ENCODE data around the gene HOPX.

The HOPX gene

DNA sequence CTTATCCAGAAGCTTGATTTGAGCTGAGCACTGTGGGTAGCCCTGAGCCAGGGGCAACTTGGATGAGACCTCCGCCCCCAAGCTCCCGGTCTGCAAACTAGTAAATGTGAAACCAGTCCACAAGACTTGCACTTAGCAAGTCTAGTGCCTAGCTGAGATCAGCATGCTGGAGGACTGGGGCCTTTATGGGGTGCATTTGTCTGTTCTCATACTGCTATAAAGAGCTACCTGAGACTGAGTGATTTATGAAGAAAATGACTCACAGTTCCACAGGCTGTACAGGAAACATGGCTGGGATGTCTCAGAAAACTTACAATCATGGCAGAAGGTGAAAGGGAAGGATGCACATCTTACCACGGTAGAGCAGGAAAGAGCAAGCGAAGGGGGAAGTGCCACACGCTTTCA lies 42.1 kb upstream of the HOPX start:
- Mint-ChIP-seq H3K9me3 (no peaks in the 10 kb centered on the region), H3K27ac (no peak overlapping the region), H3K36me3 (ENCODE audit: low read depth) (no peaks in the 10 kb centered on the region), H3K4me1 (peaks cover 18% of the 10 kb centered on the region), H3K4me3 (no peak overlapping the region), H3K27me3 (ENCODE audit: low read depth, poor library complexity) (peaks cover 4% of the 10 kb centered on the region)
- no peak for TF ChIP-seq CTCF (IDR thresholded peaks at IDR 0.05)
- DNase-seq, result no peak

DNA sequence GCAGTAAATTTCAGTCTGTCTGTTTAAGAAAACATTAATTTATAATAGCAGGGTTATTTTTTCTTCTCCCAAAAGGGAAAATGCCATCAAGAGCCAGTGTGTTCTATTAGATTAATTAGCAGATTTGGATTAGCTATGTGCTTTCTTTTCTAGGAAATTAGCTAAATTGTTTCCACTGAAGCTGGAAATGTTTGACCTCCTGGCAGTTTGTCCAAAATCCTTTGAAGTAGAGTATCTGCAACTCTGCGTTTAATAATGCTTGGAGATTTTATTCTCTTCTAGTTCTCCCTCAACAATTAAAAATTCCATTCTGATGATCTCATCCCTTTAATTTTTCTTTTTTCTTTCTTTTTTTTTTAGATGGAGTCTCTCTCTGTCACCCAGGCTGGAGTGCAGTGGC lies 27.1 kb upstream of the HOPX start:
- Mint-ChIP-seq H3K9me3 (peaks cover 32% of the 10 kb centered on the region), H3K4me3 (no peak overlapping the region), H3K27me3 (ENCODE audit: low read depth, poor library complexity) (peaks cover 5% of the 10 kb centered on the region), H3K27ac (peak overlapping the region; percentile 78), H3K4me1 (peaks cover 14% of the 10 kb centered on the region), H3K36me3 (ENCODE audit: low read depth) (peaks cover 4% of the 10 kb centered on the region)
- TF ChIP-seq CTCF (IDR thresholded peaks at IDR 0.05), result no peak
- DNase-seq, result no peak

GRCh38 chr4:56705966-56706365 lies 24.9 kb upstream of the HOPX start:
- Mint-ChIP-seq H3K36me3 (ENCODE audit: low read depth) (no peaks in the 10 kb centered on the region), H3K9me3 (peaks cover 16% of the 10 kb centered on the region), H3K27ac (no peak overlapping the region), H3K27me3 (ENCODE audit: low read depth, poor library complexity) (peaks cover 5% of the 10 kb centered on the region), H3K4me1 (peaks cover 27% of the 10 kb centered on the region), H3K4me3 (no peak overlapping the region)
- DNase-seq, result no peak
- TF ChIP-seq CTCF (IDR thresholded peaks at IDR 0.05), result no peak

- Mint-ChIP-seq H3K4me1 (peaks cover 27% of the 10 kb centered on the region), H3K27ac (no peak overlapping the region), H3K4me3 (no peak overlapping the region), H3K36me3 (ENCODE audit: low read depth) (no peaks in the 10 kb centered on the region), H3K9me3 (peaks cover 11% of the 10 kb centered on the region), H3K27me3 (ENCODE audit: low read depth, poor library complexity) (peaks cover 5% of the 10 kb centered on the region)
- TF ChIP-seq CTCF (IDR thresholded peaks at IDR 0.05), result no peak
- no peak for DNase-seq
Observed at GRCh38 chr4:56705334-56705733, 24.2 kb upstream of the HOPX start.

DNA sequence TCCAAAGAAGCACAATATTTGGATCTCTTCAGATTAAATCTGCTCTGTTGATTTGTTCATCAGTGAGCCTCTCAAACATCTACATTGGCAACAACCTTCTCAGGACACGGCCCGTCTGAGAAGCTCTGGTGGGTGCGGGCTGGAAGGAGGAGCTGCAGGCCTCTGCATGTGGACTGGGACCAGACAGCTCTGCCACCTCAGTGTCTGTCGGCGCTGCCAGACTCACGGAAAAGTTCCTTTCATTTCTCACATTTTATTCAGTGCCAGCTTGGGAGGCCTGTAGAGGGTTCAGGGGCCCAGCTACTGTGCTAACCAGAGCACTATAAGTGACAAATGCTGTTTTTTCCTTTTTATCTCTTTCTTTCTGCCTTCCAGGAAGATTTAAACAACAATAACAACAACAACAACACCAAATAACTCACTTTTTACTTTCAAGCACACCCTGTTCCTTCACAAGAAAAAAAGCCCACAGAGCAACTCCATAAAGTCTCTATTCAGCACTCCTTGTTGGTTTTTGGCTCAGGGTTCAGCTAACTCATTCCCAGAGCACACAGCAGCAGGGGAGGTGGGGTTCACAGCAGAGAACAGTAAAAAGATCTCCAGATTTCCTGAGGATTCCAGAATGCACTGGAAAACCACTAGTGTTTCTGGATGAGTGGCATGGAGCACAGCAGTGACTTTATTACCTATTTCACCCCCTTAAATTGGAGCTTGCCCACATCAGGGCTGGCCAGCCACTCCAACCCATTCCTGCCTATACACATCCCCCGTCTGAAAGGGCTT lies 23.2 kb upstream of the HOPX start:
- Mint-ChIP-seq H3K4me3 (no peak overlapping the region), H3K36me3 (ENCODE audit: low read depth) (no peaks in the 10 kb centered on the region), H3K27ac (no peak overlapping the region), H3K9me3 (peaks cover 6% of the 10 kb centered on the region), H3K27me3 (ENCODE audit: low read depth, poor library complexity) (peaks cover 5% of the 10 kb centered on the region), H3K4me1 (peaks cover 27% of the 10 kb centered on the region)
- TF ChIP-seq CTCF (IDR thresholded peaks at IDR 0.05), result no peak
- DNase-seq, result no peak

DNA sequence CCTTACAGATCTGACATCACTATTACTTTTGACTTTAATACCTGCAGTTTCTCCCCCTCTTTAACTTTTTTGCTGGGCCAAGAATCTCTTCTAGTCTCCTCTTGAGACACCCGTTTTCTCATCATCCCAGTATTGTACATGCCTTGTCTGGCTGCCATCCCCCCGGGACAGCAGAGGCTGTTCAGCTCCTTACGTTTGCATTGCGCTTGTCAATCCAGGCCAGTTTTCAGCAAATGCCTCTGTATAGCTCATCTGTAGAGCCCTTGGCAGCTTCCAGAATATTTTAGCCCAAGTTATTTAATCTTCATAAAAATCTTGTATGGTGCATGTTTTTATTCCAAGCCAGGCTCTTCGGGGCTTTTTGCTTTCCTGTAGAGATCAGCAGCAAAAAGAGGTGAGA lies 22.3 kb upstream of the HOPX start:
- no peak overlapping the region for H3K4me3 Mint-ChIP-seq
- H3K27me3 Mint-ChIP-seq (ENCODE audit: low read depth, poor library complexity), result no peaks in the 10 kb centered on the region
- no peak for TF ChIP-seq CTCF (IDR thresholded peaks at IDR 0.05)
- H3K4me1 Mint-ChIP-seq, result peaks cover 32% of the 10 kb centered on the region
- H3K36me3 Mint-ChIP-seq (ENCODE audit: low read depth), result no peaks in the 10 kb centered on the region
- DNase-seq, result no peak
- peaks cover 6% of the 10 kb centered on the region for H3K9me3 Mint-ChIP-seq
- H3K27ac Mint-ChIP-seq, result peak overlapping the region; percentile 20

All from nephron progenitor cell (in vitro differentiated cells).